ENCODE results near the gene CNTN5. TPM values are rescaled to one million over a fixed set of nuclear protein-coding genes. Genes with fewer than 3 reads are reported as not detected.
"Not testable (repeated sequence)": the region's sequence is repeated elsewhere in the genome, so short reads cannot be mapped to it uniquely, and the experiment has no call there.

Gene CNTN5
- total RNA-seq, 4 donors from 2014 or later: not detected

DNA sequence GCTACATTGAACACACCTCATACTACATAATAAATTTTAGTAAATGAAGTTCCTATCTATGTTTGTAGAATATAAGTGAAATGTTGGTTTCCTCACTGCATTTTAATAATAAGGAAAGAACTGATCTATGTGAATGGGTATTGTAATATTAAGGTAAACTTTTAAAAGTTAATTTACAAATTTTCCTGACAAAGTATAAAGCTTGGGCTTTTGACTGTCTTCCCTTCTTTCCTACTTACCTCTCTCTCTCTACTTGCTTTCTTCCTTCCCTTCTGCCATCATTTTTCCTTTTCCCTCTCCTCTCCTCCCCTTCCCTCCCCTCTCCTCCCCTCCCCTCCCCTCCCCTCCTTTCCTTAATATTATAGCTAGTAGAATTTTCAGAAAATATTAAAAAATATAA is 798.2 kb downstream of the CNTN5 start:
- H3K27ac ChIP-seq: no peak overlapping the region
- TF ChIP-seq POLR2AphosphoS5 (IDR thresholded peaks at IDR 0.05) (no peak), POLR2A (IDR thresholded peaks at IDR 0.05) (no peak), EP300 (IDR thresholded peaks at IDR 0.05) (no peak)
- TF ChIP-seq, protein P1, sequence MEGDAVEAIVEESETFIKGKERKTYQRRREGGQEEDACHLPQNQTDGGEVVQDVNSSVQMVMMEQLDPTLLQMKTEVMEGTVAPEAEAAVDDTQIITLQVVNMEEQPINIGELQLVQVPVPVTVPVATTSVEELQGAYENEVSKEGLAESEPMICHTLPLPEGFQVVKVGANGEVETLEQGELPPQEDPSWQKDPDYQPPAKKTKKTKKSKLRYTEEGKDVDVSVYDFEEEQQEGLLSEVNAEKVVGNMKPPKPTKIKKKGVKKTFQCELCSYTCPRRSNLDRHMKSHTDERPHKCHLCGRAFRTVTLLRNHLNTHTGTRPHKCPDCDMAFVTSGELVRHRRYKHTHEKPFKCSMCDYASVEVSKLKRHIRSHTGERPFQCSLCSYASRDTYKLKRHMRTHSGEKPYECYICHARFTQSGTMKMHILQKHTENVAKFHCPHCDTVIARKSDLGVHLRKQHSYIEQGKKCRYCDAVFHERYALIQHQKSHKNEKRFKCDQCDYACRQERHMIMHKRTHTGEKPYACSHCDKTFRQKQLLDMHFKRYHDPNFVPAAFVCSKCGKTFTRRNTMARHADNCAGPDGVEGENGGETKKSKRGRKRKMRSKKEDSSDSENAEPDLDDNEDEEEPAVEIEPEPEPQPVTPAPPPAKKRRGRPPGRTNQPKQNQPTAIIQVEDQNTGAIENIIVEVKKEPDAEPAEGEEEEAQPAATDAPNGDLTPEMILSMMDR (IDR thresholded peaks at IDR 0.05): no peak
- no peaks in the 10 kb centered on the region for H3K36me3 ChIP-seq
- H3K9me3 ChIP-seq: no peaks in the 10 kb centered on the region
- no peaks in the 10 kb centered on the region for H3K27me3 ChIP-seq
- no peaks in the 10 kb centered on the region for H3K4me1 ChIP-seq
- no peak for DNase-seq (ENCODE audit: low spot score in 2 of 2)
- H3K4me3 ChIP-seq: no peak overlapping the region

DNA sequence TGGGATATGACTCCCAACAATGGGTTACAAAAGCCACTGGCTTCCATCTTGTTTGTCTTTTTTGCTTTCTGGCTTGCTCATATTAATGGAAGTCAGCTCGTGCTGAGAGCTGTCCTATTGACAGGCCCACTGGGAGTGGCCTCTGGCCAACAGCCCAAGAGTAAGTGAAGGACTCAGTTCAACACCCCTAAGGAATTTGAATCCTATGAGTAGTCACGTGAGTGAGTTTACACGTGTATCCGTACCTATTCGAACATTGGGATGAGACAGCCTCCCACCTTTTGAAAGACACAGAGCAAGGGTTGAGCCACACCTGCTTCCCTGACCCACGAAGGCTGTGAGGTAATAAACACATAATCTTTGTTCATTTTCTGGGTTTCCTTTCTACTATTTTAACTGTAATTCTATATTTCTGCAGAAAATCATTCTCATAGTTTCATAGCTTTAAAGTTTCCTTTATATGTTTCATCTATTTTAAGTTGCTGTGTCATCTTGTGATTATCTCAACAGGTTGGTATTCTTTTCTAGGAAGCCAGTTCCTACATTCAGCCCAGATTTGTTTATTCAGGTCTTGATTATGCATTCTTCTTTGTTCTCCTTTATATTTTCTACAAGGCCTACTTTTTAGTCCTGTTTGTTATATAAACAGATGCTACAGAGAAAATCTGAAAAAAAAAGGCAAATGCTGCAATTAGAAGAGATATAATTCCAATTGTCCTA is 802.3 kb downstream of the CNTN5 start:
- no peak for DNase-seq (ENCODE audit: low spot score in 2 of 2)
- no peaks in the 10 kb centered on the region for H3K9me3 ChIP-seq
- WGBS: 67% methylated on average over 6 of the region's 6 CpGs
- no peaks in the 10 kb centered on the region for H3K4me1 ChIP-seq
- TF ChIP-seq POLR2AphosphoS5 (IDR thresholded peaks at IDR 0.05): no peak
- TF ChIP-seq, protein P1 (IDR thresholded peaks at IDR 0.05): no peak
- no peak for TF ChIP-seq POLR2A (IDR thresholded peaks at IDR 0.05)
- no peak for TF ChIP-seq EP300 (IDR thresholded peaks at IDR 0.05)
- no peak overlapping the region for H3K27ac ChIP-seq
- H3K27me3 ChIP-seq: no peaks in the 10 kb centered on the region
- H3K36me3 ChIP-seq: no peaks in the 10 kb centered on the region
- H3K4me3 ChIP-seq: no peak overlapping the region

DNA sequence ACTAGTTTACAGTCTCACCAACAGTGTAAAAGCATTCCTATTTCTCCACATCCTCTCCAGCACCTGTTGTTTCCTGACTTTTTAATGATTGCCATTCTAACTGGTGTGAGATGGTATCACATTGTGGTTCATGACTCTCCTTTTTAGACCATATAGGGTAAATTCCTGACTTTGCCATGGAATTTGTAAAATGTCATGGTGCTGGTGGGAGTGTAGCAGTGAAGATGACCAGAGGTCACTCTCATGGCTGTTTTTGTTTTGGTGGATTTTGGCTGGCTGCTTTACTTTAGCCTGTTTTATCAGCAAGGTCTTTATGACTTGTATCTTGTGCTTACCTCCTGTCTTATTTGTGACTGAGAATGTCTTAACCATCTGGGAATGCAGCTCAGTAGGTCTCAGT is 816.0 kb downstream of the CNTN5 start:
- not testable (repeated sequence) for DNase-seq (ENCODE audit: low spot score in 2 of 2); H3K27me3 ChIP-seq; H3K36me3 ChIP-seq; H3K4me3 ChIP-seq; H3K27ac ChIP-seq; H3K4me1 ChIP-seq; H3K9me3 ChIP-seq

DNA sequence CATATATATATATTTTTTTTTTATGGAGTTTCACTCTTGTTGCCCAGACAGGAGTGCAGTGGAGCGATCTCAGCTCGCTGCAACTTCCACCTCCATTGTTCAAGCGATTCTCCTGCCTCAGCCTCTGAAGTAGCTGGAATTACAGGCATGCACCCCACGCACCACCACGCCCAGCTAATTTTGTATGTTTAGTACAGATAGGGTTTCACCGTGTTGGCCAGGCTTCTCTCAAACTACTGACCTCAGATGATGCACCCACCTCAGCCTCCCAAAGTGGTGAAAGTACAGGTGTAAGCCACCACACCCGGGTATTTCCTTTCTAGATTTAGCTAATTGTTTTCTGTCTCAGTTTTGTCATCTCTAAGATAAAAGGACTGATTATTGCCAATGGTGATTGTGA is 821.1 kb downstream of the CNTN5 start:
- Histone ChIP-seq H3K27me3 (no peaks in the 10 kb centered on the region), H3K4me3 (no peak overlapping the region), H3K9me3 (no peaks in the 10 kb centered on the region), H3K36me3 (no peaks in the 10 kb centered on the region), H3K27ac (no peak overlapping the region), H3K4me1 (no peaks in the 10 kb centered on the region)
- 88% methylated on average over 7 of the region's 7 CpGs for WGBS
- no peak for DNase-seq (ENCODE audit: low spot score in 2 of 2)
- no peak for TF ChIP-seq POLR2AphosphoS5 (IDR thresholded peaks at IDR 0.05)
- TF ChIP-seq, protein P1 (IDR thresholded peaks at IDR 0.05): no peak
- TF ChIP-seq EP300 (IDR thresholded peaks at IDR 0.05): no peak
- TF ChIP-seq POLR2A (IDR thresholded peaks at IDR 0.05): no peak

DNA sequence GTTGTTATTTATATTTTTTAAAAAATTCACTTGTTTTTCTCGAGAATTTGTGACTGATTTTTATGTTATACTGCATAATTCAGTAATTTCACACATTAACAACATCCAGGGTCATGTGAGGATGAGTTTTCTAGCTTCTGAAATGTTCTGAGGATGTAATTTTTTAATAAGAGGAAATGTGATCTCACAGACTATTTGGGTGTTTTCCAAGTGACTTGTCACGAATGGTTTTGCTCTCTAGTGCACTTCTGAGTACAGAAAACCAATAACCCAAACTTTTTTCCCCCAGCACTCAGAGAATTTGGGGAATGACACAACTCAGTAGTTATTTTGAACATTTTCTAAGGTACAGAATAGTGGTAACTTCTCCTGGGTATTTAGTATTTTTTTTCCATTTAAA is 845.2 kb downstream of the CNTN5 start:
- TF ChIP-seq POLR2AphosphoS5 (IDR thresholded peaks at IDR 0.05) (no peak), POLR2A (IDR thresholded peaks at IDR 0.05) (no peak), EP300 (IDR thresholded peaks at IDR 0.05) (no peak)
- TF ChIP-seq, protein P1 (IDR thresholded peaks at IDR 0.05): no peak
- H3K4me1 ChIP-seq: no peaks in the 10 kb centered on the region
- H3K27me3 ChIP-seq: no peaks in the 10 kb centered on the region
- no peaks in the 10 kb centered on the region for H3K36me3 ChIP-seq
- DNase-seq (ENCODE audit: low spot score in 2 of 2): no peak
- H3K9me3 ChIP-seq: no peaks in the 10 kb centered on the region
- no peak overlapping the region for H3K27ac ChIP-seq
- 31% methylated on average over 2 of the region's 2 CpGs for WGBS
- no peak overlapping the region for H3K4me3 ChIP-seq

DNA sequence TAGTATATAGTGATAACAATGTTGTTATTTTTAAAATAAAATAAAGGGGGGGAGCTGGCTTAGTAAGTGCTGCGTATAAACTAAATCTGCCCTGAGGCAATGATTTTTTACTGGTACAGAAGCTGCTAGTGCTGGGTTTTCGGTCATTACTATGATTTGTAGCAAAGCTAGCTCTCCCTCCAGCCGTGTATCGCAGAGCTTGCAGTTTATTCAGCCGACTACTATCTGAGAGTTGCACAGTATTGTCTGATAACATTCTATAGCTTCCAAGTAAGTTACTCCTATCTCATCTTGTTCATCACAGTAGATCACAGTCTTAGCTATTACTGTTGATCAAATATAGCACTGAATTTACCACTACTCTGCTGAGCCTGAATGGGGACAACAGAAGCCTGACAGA is 860.9 kb downstream of the CNTN5 start:
- no peaks in the 10 kb centered on the region for H3K27me3 ChIP-seq

More for the DNA sequence above, 860.9 kb downstream of the CNTN5 start:
- 39% methylated on average over 5 of the region's 5 CpGs for WGBS
- Histone ChIP-seq H3K9me3 (no peaks in the 10 kb centered on the region), H3K36me3 (no peaks in the 10 kb centered on the region), H3K4me1 (no peaks in the 10 kb centered on the region), H3K4me3 (no peak overlapping the region), H3K27ac (no peak overlapping the region)
- no peak for DNase-seq (ENCODE audit: low spot score in 2 of 2)
- TF ChIP-seq, protein P1 (IDR thresholded peaks at IDR 0.05): no peak
- no peak for TF ChIP-seq EP300 (IDR thresholded peaks at IDR 0.05)
- no peak for TF ChIP-seq POLR2A (IDR thresholded peaks at IDR 0.05)
- TF ChIP-seq POLR2AphosphoS5 (IDR thresholded peaks at IDR 0.05): no peak

All from suprapubic skin (tissue), 4 donors.